GM19328 (cell line): ENCODE measurements around the gene SENP8.

Source experiments
- ATAC-seq: cut with Tn5 transposase; IDR thresholded peaks from one replicate; pipeline ENCODE4 v1.9.1; 2021; ENCODE audit warnings: mild to moderate bottlenecking, moderate library complexity; ENCODE audit not compliant: unreplicated experiment

The SENP8 gene

DNA sequence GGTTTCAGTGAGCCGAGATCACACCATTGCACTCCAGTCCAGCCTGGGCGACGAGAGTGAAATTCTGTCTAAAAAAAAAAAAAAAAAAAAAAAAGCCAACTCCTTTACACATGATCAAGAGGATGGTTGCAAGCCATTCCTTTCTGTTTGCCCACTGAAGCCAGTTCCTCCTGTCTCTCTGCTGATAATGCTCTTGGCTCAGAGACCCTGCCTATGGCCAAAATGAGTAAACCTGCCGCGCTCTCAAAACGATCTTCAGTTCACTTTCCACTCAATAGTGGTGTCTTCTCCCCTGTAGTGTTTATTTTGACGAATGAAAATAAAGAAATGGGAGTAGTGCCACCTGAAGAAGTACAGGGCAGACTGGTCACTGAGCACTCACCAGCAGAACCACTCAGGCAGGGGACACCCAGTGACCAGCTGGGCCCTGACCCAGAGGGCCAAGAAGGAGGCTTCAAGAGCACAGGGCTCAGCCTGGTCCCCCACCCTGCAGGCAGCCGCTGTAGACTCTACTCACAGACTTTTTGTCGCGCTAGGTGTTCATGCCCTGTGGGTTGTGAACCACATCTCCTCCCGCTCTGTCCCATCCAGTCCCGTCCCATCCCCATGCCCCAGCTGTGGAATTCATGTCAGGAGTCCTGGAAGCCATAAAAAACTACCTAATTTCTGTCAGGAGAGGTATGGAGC is 55.8 kb downstream of the SENP8 start:
- no peak for ATAC-seq

DNA sequence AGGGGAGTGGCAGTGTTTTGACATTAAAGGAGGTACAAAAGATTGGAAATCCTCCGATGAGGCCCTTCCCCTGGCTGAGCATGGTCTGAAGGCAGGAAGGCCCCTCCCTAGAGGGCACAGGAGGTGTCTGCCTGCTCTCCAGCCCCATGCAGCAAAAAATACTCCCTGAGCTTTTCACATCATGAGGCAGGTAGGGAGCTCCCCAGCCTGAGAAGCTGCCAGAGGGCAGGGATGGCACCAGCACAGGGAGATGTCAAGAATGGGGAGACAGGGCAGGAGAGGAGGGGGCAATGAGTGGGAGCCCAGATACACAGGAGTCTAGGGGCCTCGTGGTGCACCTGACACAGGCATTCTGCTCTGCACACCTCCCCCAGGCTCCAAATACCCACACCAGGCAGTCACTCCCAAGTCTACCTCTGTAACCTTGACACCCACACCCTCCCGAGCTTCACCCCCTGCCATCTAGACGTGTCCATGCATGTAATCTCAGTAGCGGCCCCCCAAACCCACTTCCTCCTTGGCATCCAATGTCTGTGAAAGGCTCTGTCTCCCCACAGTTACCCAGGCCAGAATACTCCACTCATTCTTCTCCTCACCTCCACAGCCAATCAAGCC is 56.5 kb downstream of the SENP8 start:
- no peak for ATAC-seq

DNA sequence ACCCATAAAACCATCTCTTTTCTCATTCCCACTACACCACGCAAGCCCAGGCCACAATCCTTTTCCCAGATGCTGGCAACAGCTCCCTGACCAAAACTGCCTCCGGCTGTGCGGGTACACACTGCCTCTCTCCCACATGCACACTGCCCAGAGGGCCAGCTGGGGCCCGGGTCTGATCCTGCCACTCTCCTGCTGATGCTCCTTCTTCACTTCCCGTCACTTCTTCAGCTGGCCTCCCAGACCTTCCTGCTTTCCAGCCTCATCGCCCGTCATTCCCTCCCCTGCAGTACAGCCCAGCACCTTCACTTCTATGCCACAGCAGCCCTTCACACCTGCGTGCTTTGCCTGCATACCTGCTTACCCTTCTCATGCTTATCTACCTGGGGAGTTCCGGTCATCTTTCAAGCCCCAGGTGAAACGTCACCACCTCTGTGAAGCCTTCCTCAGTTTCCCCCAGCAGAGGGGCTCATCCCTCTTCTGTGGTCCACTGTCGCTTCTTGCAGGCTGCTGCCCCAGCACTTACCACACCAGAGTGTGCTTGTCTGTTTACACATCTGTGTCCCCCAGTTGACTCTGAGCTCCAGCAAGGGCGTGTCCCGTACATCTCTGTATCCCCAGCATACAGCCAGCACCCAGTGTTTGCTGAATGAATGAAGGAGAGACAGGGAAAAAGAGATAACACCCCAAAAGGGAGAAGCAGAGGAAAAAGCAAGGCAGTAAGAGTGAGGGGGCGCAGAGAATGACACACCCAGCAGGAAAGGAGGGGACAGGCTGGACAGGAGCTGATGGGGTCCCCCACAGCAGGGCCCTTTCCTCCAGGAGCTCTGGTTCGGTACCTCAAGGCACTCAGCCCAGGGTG is 57.2 kb downstream of the SENP8 start:
- no peak for ATAC-seq

DNA sequence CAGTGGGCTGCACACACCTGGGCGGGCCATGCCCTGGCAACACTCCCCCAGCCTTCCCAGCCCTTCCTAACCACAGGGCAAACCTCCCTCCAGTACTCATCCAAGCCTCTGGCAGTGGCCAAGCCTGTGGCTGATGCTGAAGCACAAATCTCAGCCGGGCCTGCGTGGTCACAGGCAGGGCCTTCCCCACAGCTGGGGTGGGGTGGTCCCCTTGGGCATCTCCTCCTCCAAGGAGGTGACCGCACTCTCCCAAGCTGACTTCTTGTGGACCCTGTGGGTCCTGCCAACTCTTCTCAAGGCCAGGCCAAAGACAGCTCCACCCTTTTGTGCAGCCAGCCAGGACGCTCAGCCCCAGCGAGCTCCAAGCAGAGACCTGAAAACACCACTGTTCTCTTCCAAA is 58.0 kb downstream of the SENP8 start:
- ATAC-seq = no peak

DNA sequence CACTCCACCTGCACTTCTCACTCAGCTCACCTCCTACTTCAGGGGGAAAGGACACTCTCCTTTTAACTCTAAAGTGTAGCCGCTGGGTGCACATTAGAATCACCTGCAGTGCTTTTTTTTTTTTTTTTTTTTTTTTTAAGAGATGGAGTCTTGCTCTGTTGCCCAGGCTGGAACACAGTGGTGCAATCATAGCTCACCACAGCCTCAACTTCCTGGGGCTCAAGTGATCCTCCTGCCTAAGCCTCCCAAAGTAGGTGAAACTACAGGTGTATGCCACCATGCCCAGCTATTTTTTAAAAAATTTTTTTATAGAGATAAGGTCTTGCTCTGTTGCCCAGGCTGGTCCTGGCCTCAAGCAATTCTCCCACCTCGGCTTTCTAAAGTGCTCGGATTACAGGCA is 58.5 kb downstream of the SENP8 start:
- ATAC-seq = no peak

DNA sequence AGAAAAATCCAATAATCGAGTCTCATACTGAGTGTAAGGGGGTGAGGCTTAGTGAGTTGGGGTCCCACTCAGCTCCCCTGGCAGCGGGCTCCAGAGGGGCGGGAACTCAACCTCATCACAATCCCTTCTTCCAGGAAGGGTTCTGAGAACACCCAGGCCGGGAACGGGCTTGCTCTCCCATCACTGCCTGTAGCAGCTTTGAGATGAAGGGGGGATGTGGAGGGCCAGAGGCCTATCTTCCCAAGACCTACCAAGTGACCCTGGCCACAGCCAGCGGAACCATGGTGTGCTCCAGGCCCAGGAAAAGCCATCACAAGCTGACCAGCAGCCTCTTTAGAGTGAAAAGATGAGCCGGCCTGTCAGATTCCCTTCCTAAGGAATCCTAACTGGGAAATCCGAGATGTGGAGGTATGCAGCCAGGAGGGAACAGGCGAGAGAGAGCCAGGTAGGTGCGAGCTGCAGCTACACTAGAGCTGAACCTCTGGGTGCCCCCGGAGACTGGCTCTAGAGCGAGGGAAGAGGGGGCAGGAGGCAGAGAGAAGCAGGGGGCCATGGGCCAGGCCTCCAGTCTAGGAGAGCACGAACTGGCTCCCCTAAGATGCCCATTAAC is 60.9 kb downstream of the SENP8 start:
- ATAC-seq = no peak

DNA sequence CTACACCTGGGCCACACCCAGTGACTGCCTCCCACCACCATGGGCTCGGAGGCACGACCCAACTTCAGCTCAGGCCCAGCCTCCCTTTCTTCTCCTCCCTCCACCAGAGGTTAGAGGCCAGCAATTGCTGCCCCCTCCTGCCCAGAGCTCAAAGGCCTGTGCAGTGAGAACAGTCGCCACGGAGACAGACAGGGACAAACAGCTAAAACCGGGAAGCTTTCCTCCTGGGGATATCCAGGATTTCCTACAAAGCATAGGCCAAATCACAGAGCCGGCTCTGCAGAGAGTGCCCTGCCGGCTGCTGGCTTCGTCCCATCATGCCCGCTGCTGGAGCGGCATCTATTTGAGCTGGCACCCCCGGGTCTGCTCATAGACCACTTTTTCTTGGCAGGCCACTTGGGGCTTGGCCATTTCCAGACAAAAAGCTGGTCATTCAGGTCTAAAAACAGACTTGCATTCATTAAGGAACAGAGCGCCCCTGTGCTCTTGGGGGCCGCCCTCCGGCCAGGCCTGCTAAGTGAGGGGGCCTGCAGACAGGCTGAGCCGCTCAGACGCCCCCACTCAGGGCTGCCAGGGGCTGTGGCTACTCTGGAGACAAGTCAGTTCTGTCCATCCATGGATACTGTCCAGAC is 61.9 kb downstream of the SENP8 start:
- ATAC-seq = no peak

DNA sequence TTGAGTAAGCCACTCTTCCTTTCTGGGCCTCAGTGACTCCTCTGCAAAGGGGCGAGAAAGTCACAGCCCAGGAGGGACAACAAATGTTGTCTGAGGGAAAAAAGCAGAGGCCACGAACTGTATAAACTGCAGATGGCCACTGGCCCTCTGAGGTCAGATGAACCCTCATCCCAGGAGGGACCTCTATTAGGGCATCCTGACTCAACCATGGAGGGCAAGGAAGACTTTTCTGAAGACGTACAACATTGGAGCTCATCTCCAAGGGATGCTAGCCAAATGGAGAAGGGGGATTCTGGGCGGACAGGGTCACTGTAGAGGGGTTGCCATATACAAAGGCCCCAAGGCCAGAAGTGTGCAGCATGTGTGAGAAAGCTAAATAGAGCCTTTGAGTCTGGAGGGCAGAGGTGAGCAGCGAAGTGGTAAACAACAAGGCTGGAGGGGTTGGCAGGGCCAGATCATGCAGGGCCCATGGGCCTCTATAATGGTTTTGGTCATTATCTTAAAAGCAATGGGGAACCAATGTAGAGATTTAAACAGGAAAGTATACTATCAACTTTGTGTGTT is 62.6 kb downstream of the SENP8 start:
- ATAC-seq = no peak

DNA sequence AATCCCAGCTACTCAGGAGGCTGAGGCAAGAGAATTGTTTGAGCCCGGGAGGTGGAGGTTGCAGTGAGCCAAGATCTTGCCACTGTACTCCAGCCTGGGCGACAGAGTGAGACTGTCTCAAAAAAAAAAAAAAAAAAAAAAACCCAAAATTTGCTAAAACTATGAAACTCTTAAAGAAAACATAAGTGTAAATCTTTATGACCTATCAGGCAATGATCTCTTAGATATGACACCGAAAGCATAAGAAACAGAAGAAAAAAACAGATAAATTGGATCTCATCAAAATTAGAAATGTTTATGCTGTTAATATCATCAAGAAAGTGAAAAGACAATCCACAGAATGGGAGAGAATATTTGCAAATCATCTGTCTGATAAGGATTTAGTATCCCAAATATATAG is 64.0 kb downstream of the SENP8 start:
- ATAC-seq = no peak

DNA sequence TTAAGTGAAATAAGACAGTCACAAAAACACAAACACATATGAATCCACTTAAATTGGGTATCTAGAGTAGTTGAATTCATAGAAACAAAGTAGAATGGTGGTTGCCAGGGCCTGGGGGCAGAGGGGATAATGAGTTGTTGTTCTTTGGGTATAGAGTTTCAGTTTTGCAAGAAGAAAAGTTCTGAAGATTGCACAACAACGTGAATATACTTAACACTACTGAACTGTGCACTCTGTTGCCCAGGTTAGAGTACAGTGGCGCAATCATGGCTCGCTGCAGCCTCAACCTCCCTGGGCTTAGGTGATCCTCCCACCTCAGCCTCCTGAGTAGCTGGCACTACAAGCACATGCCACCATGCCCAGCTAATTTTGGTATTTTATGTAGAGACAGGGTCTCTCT is 64.5 kb downstream of the SENP8 start:
- no peak for ATAC-seq

DNA sequence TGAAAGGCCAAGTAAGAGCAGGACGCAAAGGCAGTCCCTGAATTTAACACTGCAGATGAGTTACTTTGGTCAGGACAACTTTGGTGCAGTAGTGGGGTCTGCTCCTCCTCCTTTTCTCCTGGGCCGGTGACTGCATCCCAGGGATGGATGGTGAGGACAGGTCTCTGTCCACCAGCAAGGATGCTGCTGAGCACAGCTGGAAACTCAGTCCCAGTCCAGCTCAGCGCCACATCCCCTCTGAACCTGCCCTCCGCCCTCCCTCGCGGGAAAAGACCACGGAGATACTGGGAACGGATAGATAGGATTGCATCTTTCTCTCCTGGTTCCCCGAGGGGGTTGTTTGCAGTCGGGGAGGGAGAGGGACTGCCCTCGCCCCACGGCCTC is 65.6 kb downstream of the SENP8 start:
- ATAC-seq = no peak

DNA sequence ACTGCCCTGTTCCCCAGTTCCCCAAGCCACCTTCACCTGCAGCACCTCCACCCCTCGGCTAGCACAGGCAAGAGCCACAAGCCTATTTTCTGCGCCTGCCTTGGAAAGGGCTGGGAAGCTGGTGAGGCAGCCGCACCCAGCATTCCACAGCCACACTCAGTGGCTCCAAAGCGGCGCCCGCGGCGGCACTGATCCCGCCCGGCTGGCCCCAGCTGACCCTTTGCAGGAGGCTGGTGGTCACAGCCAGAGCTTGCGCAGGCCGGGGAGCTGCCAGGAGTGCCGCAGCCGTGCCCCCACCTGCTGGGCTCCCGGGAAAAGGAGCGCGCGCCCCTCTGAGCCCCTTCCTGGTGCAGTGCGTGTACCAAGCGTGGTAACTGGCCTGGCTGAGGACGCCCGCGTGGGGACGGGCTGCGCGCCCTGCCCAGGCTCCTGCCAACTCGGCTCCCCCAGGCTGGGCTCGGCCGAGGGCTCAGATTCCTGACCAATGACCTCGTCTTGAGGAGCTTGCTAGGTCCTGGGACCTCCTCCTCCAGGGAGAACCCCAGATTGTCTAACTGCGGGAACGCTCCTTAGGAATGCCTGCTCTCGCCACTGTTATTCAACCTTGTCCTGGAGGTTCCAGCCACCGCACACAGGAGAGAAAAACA is 66.1 kb downstream of the SENP8 start:
- no peak for ATAC-seq

DNA sequence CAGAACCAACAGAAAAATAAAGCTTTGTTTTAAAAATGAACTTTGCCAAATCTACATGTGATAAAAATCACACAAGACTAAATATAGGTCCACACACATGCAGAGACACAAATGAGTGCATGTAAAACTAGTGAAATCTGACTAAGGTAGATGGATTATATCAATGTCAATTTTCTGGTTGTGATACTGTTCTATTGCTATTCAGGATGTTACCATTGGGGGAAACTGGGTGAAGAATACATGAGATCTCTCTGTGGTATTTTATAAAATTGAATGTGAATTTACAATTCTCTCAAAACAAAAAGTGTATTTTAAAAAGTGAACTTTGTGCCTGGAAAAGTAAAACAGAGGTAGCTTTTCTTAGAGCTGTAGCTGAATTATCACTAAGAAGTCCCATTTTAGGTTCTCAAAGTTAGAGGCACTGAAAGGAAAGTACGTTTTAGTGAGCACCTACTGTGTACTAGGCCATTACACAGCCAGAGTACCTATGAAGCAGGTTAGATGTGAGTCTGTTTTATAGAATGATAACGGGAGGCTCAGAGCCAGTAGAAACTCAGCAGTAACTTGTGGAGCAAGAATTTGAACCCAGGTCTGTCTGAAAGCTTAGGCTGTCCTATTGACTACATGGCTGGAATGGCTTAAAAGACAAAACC is 71.2 kb downstream of the SENP8 start:
- no peak for ATAC-seq

DNA sequence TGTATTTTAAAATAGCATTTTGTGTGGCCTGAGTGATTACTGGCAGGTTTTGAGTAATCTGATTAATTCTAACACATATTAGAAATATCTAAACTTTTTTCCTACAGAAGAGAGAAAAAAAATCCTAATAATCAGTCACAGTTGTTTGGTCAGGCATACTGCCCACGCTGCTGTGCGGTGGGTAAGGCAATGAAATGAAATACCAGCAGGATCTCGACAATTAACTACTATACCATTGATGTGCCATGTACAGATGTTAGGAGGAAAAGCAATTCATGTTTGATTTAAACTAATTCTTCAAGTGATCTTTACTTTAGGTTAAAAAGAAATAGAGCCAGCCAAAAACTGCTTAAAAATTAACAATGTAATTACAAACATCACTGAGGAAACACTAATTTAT is 74.2 kb downstream of the SENP8 start:
- no peak for ATAC-seq
